ENCODE results near the gene PPEF2. TPM values are rescaled to one million over a fixed set of nuclear protein-coding genes. Genes with fewer than 3 reads are reported as not detected.

Gene PPEF2
- total and polyA plus RNA-seq, 10 of the 15 experiments (the other 5 are each of a cell fraction or from before 2014, with no cell fraction given): not detected

- RAD21 ChIA-PET (ENCODE audit: unreplicated experiment): no interaction called here
- 67% methylated on average over 5 of the region's 5 CpGs for WGBS (ENCODE audit: insufficient coverage, insufficient replicate concordance, low lambda C conversion rate, missing lambda C conversion rate)
- no peaks in the 10 kb centered on the region for H4K20me1 ChIP-seq (ENCODE audit: control insufficient read depth, insufficient read depth)
- H3K4me3 ChIP-seq: no peak overlapping the region
- CTCF ChIA-PET: interaction anchor here (1.0 kb wide), 1 partner anchor 26 kb away, joined by 4 read pairs; no protein-coding TSS in a partner anchor
- in situ Hi-C loops (cut with MboI): no loop called here
- no peak overlapping the region for H2AFZ ChIP-seq (ENCODE audit: control insufficient read depth, low read depth, low read length)
- SMC1A ChIA-PET (ENCODE audit: uncharacterized antibody, unreplicated experiment): interaction anchor here (1.2 kb wide), 1 partner anchor 255 kb away, joined by 3 read pairs; no protein-coding TSS in a partner anchor
- no peaks in the 10 kb centered on the region for H3K36me3 ChIP-seq (ENCODE audit: control insufficient read depth in 2 of 2, insufficient read depth in 2 of 2, low read length in 1 of 2)
- no peak overlapping the region for H3K9ac ChIP-seq (ENCODE audit: control insufficient read depth, insufficient read depth, low read length)
- H3K27ac ChIP-seq (ENCODE audit: control insufficient read depth, insufficient read depth): no peak overlapping the region
- intact Hi-C loops (cut with micrococcal nuclease; ENCODE audit: unreplicated experiment): no loop called here
- DNase-seq (ENCODE audit: low read depth, low spot score): no peak
- POLR2A ChIA-PET: no interaction called here
- BruUV-seq (replicated peaks): no TSS peak
- H3K4me2 ChIP-seq (ENCODE audit: control insufficient read depth, insufficient read depth): no peak overlapping the region
- no peak for FAIRE-seq
- no peak for ATAC-seq
- no peaks in the 10 kb centered on the region for H3K79me2 ChIP-seq (ENCODE audit: control insufficient read depth, insufficient read depth, low read length)
- H3K4me1 ChIP-seq (ENCODE audit: control insufficient read depth, insufficient read depth, low read length): no peaks in the 10 kb centered on the region
- H3K27me3 ChIP-seq (replicated peaks in 1 of 2; ENCODE audit: control insufficient read depth in 2 of 2, insufficient read depth in 2 of 2, low read length in 1 of 2): no peaks in the 10 kb centered on the region
- H3K9me3 ChIP-seq (replicated peaks; ENCODE audit: control insufficient read depth, insufficient read depth, low read length): no peaks in the 10 kb centered on the region
- TF ChIP-seq, protein P1, sequence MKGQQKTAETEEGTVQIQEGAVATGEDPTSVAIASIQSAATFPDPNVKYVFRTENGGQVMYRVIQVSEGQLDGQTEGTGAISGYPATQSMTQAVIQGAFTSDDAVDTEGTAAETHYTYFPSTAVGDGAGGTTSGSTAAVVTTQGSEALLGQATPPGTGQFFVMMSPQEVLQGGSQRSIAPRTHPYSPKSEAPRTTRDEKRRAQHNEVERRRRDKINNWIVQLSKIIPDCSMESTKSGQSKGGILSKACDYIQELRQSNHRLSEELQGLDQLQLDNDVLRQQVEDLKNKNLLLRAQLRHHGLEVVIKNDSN (IDR thresholded peaks at IDR 0.05; ENCODE audit: borderline replicate concordance, extremely low read length, insufficient read depth, low read depth, low read length): no peak
- no peak for TF ChIP-seq RBBP5 (conservative IDR thresholded peaks at IDR 0.05)
- TF ChIP-seq PKNOX1 (IDR thresholded peaks at IDR 0.05): no peak
- no peak for TF ChIP-seq PAX8 (IDR thresholded peaks at IDR 0.05)
- TF ChIP-seq, protein P2, sequence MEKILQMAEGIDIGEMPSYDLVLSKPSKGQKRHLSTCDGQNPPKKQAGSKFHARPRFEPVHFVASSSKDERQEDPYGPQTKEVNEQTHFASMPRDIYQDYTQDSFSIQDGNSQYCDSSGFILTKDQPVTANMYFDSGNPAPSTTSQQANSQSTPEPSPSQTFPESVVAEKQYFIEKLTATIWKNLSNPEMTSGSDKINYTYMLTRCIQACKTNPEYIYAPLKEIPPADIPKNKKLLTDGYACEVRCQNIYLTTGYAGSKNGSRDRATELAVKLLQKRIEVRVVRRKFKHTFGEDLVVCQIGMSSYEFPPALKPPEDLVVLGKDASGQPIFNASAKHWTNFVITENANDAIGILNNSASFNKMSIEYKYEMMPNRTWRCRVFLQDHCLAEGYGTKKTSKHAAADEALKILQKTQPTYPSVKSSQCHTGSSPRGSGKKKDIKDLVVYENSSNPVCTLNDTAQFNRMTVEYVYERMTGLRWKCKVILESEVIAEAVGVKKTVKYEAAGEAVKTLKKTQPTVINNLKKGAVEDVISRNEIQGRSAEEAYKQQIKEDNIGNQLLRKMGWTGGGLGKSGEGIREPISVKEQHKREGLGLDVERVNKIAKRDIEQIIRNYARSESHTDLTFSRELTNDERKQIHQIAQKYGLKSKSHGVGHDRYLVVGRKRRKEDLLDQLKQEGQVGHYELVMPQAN (conservative IDR thresholded peaks at IDR 0.05): no peak
- no peak for TF ChIP-seq SPI1 (IDR thresholded peaks at IDR 0.05; ENCODE audit: borderline replicate concordance, insufficient read depth, low read depth, low read length)
- no peak for TF ChIP-seq NRF1 (conservative IDR thresholded peaks at IDR 0.05; ENCODE audit: low read depth, low read length)
- TF ChIP-seq RCOR1 (conservative IDR thresholded peaks at IDR 0.05; ENCODE audit: low read depth, low read length): no peak
- no peak for TF ChIP-seq CBFB (IDR thresholded peaks at IDR 0.05; ENCODE audit: low read depth)
- TF ChIP-seq, protein P3, sequence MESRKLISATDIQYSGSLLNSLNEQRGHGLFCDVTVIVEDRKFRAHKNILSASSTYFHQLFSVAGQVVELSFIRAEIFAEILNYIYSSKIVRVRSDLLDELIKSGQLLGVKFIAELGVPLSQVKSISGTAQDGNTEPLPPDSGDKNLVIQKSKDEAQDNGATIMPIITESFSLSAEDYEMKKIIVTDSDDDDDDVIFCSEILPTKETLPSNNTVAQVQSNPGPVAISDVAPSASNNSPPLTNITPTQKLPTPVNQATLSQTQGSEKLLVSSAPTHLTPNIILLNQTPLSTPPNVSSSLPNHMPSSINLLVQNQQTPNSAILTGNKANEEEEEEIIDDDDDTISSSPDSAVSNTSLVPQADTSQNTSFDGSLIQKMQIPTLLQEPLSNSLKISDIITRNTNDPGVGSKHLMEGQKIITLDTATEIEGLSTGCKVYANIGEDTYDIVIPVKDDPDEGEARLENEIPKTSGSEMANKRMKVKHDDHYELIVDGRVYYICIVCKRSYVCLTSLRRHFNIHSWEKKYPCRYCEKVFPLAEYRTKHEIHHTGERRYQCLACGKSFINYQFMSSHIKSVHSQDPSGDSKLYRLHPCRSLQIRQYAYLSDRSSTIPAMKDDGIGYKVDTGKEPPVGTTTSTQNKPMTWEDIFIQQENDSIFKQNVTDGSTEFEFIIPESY (IDR thresholded peaks at IDR 0.05): no peak
- no peak for TF ChIP-seq RELB (IDR thresholded peaks at IDR 0.05; ENCODE audit: low read depth)
- TF ChIP-seq, protein P4, sequence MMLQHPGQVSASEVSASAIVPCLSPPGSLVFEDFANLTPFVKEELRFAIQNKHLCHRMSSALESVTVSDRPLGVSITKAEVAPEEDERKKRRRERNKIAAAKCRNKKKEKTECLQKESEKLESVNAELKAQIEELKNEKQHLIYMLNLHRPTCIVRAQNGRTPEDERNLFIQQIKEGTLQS (IDR thresholded peaks at IDR 0.05; ENCODE audit: borderline replicate concordance, extremely low read depth, low read depth, low read length): no peak
Observed at GRCh38 chr4:75821966-75822365, 80.3 kb downstream of the PPEF2 start.

Data from GM12878 (cell line).